Measurements from ENCODE around the gene SCAMP2. TPM values are rescaled to one million over a fixed set of nuclear protein-coding genes. Genes with fewer than 3 reads are reported as not detected.
A peak's percentile ranks its signal among the peaks of the same experiment; 100 is the strongest.

SCAMP2 gene
- total RNA-seq, 1 experiment from 2014 or later = 121 TPM

DNA sequence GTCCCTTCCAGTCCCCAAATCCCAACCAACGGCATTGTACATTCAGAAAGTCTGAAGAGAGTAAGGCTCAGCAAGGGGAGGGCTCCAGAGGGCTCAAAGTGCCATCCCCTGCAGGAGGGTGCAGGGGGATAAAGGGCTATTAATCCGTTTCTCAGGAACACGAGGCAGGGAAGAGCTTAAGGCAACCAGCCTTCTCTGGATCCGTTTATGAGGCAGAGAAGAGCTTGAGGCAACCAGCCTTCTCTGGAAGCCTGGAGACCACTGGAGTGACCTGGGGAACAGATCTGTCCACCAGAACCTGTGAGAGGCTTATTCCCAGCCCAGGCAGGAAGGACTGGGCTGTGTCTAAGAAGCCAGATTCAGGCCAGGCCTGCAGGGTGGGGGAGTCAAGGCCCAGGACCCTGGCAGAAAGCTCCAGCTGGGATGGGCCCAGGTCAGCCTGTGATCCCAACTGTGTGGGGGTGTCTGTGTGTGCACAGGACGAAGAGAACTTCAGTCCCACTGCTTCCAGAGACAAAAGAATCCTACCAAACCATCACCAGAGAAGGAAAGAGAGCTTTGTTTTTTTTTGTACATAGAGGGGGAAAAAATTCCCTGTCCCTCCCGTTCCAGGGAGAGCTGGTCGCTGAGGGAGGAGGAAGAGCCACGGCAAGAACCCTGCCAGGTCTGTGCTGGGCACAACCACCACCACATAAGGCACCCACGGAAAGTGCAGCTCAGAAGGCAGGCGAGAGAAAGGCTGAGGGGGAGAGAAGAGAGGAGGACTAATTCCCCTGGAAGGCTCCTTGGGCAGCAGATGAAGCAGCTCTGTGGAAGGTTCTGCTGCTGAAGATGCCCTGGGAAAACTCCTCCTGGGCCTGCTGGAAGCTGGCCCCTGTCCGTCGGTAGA lies 28.6 kb downstream of the SCAMP2 start:
- CTCF ChIA-PET = interaction anchor here (0.6 to 1.0 kb wide), 3 partner anchors 9 to 27 kb away, joined by 3 to 6 read pairs (median 3); no protein-coding TSS in a partner anchor
- POLR2A ChIA-PET = interaction anchor here (0.7 kb wide), 1 partner anchor 25 kb away, joined by 3 read pairs; no protein-coding TSS in a partner anchor
- intact Hi-C loops (cut with micrococcal nuclease; ENCODE audit: unreplicated experiment) = no loop called here

DNA sequence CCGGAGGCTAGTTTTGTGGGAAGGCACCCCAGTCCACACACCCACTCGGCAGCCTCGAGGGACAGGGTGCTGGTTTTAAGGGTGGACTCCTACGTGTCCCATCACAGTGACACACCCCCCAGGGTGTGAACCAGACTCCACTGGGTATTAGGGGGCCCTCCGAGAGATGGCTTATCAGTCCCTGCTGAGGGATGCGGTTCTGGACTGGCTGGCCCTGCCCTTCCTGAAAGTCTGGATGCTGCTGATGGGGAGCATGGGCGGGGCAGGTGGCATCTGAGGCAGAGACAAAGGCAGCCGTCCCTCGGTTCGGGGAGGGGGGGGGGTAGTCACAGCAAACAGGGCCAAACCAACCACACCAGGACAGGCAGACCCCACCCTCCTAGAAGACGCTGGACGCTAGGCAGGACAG lies 29.3 kb downstream of the SCAMP2 start:
- TF ChIP-seq POLR2AphosphoS5 (IDR thresholded peaks at IDR 0.05; ENCODE audit: low read depth, low read length) = no peak
- Histone ChIP-seq H3K4me1 (ENCODE audit: control insufficient read depth, insufficient read depth, low read length) (peaks cover 19% of the 10 kb centered on the region), H3K4me3 (ENCODE audit: low read depth in 2 of 2, low read length in 2 of 2) (peak overlapping the region; percentile 50 to 97), H3K9me3 (ENCODE audit: control insufficient read depth, insufficient read depth, low read depth, low read length) (no peaks in the 10 kb centered on the region), H3K36me3 (ENCODE audit: control insufficient read depth, insufficient read depth, low read length) (no peaks in the 10 kb centered on the region), H3K27me3 (ENCODE audit: control insufficient read depth, insufficient read depth, low read length) (no peaks in the 10 kb centered on the region), H3K27ac (ENCODE audit: low read length) (peak overlapping the region; percentile 97)
- ChIA-PET CTCF (interaction anchor here (1.0 kb wide), 2 partner anchors 8 to 27 kb away, joined by 3 read pairs; no protein-coding TSS in a partner anchor), POLR2A (interaction anchor here (0.6 kb wide), 2 partner anchors 31 to 51 kb away, joined by 3 to 4 read pairs; no protein-coding TSS in a partner anchor)
- in situ Hi-C loops (cut with HindIII; ENCODE audit: low pct_unique_long_range_greater_than_20kb, low sequenced_read_pairs) = no loop called here
- TSS peak; percentile 20 for BruUV-seq (replicated peaks)
- no peak for ATAC-seq
- no peak for DNase-seq (ENCODE audit: low read depth, low spot score)
- intact Hi-C loops (cut with micrococcal nuclease; ENCODE audit: unreplicated experiment) = no loop called here

More for the DNA sequence above, 28.6 kb downstream of the SCAMP2 start:
- peaks cover 19% of the 10 kb centered on the region for H3K4me1 ChIP-seq (ENCODE audit: control insufficient read depth, insufficient read depth, low read length)
- no peak overlapping the region for H3K4me3 ChIP-seq (ENCODE audit: low read depth in 2 of 2, low read length in 2 of 2)
- DNase-seq (ENCODE audit: low read depth, low spot score) = no peak
- ATAC-seq = no peak
- in situ Hi-C loops (cut with HindIII; ENCODE audit: low pct_unique_long_range_greater_than_20kb, low sequenced_read_pairs) = no loop called here
- H3K9me3 ChIP-seq (ENCODE audit: control insufficient read depth, insufficient read depth, low read depth, low read length) = no peaks in the 10 kb centered on the region
- H3K36me3 ChIP-seq (ENCODE audit: control insufficient read depth, insufficient read depth, low read length) = no peaks in the 10 kb centered on the region
- no TSS peak for BruUV-seq (replicated peaks)
- H3K27me3 ChIP-seq (ENCODE audit: control insufficient read depth, insufficient read depth, low read length) = no peaks in the 10 kb centered on the region
- TF ChIP-seq TCF7L2 (IDR thresholded peaks at IDR 0.05; ENCODE audit: low read depth, low read length) = no peak
- TF ChIP-seq, protein P1, sequence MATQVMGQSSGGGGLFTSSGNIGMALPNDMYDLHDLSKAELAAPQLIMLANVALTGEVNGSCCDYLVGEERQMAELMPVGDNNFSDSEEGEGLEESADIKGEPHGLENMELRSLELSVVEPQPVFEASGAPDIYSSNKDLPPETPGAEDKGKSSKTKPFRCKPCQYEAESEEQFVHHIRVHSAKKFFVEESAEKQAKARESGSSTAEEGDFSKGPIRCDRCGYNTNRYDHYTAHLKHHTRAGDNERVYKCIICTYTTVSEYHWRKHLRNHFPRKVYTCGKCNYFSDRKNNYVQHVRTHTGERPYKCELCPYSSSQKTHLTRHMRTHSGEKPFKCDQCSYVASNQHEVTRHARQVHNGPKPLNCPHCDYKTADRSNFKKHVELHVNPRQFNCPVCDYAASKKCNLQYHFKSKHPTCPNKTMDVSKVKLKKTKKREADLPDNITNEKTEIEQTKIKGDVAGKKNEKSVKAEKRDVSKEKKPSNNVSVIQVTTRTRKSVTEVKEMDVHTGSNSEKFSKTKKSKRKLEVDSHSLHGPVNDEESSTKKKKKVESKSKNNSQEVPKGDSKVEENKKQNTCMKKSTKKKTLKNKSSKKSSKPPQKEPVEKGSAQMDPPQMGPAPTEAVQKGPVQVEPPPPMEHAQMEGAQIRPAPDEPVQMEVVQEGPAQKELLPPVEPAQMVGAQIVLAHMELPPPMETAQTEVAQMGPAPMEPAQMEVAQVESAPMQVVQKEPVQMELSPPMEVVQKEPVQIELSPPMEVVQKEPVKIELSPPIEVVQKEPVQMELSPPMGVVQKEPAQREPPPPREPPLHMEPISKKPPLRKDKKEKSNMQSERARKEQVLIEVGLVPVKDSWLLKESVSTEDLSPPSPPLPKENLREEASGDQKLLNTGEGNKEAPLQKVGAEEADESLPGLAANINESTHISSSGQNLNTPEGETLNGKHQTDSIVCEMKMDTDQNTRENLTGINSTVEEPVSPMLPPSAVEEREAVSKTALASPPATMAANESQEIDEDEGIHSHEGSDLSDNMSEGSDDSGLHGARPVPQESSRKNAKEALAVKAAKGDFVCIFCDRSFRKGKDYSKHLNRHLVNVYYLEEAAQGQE (IDR thresholded peaks at IDR 0.05; ENCODE audit: insufficient read depth in 1 of 2, low read depth in 2 of 2, low read length in 1 of 2) = no peak
- TF ChIP-seq, protein P2, sequence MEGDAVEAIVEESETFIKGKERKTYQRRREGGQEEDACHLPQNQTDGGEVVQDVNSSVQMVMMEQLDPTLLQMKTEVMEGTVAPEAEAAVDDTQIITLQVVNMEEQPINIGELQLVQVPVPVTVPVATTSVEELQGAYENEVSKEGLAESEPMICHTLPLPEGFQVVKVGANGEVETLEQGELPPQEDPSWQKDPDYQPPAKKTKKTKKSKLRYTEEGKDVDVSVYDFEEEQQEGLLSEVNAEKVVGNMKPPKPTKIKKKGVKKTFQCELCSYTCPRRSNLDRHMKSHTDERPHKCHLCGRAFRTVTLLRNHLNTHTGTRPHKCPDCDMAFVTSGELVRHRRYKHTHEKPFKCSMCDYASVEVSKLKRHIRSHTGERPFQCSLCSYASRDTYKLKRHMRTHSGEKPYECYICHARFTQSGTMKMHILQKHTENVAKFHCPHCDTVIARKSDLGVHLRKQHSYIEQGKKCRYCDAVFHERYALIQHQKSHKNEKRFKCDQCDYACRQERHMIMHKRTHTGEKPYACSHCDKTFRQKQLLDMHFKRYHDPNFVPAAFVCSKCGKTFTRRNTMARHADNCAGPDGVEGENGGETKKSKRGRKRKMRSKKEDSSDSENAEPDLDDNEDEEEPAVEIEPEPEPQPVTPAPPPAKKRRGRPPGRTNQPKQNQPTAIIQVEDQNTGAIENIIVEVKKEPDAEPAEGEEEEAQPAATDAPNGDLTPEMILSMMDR (IDR thresholded peaks at IDR 0.05) = no peak
- no peak for TF ChIP-seq POLR2AphosphoS5 (IDR thresholded peaks at IDR 0.05; ENCODE audit: low read depth, low read length)
- no peak for TF ChIP-seq SIN3A (IDR thresholded peaks at IDR 0.05; ENCODE audit: borderline replicate concordance, insufficient read depth, low read depth, low read length)
- H3K27ac ChIP-seq (ENCODE audit: low read length) = peak overlapping the region; percentile 40
